CD4-positive, alpha-beta T cell treated with Interleukin-12 subunit alpha and Interleukin-12 subunit beta, for 1 hour (primary cell): Measurements from ENCODE around the gene C20orf96.
"Not testable (repeated sequence)": the region's sequence is repeated elsewhere in the genome, so short reads cannot be mapped to it uniquely, and the experiment has no call there.

Source experiments
- DNase-seq: peaks from one replicate; pipeline ENCODE4 v3.0.0-alpha.2; 2020

The C20orf96 gene

DNA sequence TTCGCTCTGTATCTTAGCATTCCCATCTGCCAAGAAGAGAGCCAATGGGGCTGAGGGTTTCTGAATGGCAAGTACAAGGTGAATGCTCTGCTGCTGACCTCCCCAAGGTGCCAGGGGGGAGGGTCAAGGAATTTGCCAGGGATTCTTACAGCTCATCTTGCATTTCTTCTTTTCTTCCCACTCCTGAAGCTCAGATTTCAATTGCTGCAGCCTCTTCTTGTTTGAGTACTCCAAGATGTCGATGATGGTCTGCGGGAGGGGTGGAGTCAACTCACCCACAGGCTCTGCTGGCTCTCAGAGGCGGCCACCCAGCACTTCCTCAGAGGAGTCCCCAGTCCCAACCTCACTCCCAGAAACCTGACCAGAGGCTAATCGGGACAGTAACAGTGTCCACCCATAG, 12.4 kb downstream of the C20orf96 start:
- no peak for DNase-seq

DNA sequence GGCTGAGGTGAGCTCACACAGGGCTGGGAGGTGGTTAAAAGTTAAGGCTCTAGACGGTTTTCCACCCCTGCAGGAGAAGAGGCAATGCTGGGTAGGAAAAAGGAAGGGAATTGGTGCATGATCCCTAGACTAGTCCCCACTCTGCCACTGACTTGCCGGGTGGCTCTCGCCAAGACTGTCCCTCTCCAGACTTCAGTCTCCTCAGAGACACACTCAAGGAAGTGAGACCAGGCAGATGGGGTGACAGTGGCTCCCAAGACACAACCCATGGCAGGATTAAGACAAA, 13.1 kb downstream of the C20orf96 start:
- DNase-seq = no peak

DNA sequence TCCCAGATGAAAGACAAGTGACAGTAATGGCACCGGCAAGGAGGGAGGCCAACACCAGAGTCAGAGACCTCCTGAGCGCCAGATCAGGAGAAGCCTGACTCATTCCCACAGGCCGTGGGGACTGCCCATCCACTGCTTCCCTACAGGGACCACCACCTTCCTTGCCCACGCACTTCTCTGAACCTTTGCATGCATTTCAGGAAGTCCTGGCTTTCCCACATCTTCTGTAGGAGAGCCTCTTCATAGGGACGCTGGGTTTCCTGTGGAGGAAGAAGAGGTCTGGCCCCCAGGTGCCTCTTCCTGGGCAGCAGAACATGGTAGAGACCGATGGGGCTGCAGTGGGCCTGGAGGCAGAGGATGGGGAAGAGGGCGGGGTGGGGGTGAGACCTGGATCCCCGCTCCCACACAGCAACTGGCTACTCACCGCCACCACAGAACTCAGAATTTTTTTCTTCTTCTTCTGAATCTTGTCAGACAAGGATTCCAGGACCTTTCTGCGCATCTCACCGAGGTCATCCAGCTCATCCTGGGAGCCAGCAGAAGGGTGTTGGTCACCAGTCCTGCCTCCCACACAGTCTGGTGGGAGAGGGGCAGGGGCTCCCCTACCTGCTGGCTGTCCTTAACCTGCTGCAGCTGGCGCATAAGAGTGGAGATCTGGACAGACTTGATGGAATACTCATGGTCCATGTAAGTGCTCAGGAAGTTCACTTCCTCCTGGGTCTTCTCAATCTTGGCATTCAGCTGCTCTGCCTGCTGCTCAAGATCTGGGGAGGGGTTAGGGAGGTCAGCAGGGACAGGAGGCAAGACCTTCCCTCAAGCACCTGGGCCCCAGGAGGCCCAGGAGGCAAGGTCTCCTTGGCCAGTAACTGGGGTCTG, 13.7 kb downstream of the C20orf96 start:
- DNase-seq = no peak

- no peak for DNase-seq
These were observed 14.8 kb downstream of the C20orf96 start for GRCh38 chr20:275791-276190.

- DNase-seq = no peak
These were observed 16.7 kb downstream of the C20orf96 start for GRCh38 chr20:273884-274283.

GRCh38 chr20:272718-273117, 17.8 kb downstream of the C20orf96 start:
- DNase-seq = no peak

- no peak for DNase-seq
These were observed 19.0 kb downstream of the C20orf96 start for GRCh38 chr20:271528-271927.

DNA sequence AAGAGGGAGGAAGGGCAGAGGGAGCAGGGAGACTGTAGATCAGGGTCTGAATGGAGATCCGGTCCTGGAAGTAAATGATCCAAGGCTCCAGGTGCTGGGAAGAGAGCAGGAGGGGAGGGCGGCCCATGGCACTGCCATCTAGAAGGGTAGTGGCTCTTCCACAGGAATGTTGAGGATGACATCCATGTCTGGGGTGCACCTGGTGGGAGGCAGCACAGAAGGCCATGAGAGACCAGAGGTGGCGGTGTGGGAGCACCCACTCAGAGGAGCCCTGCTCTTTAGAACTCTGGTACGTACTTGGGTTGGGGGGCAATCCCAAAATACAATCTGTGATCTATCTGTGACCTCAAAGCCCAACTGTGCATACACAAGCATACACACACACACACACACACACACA, 19.5 kb downstream of the C20orf96 start:
- no peak for DNase-seq

- no peak for DNase-seq
These were observed 20.0 kb downstream of the C20orf96 start for GRCh38 chr20:270517-270916.

DNA sequence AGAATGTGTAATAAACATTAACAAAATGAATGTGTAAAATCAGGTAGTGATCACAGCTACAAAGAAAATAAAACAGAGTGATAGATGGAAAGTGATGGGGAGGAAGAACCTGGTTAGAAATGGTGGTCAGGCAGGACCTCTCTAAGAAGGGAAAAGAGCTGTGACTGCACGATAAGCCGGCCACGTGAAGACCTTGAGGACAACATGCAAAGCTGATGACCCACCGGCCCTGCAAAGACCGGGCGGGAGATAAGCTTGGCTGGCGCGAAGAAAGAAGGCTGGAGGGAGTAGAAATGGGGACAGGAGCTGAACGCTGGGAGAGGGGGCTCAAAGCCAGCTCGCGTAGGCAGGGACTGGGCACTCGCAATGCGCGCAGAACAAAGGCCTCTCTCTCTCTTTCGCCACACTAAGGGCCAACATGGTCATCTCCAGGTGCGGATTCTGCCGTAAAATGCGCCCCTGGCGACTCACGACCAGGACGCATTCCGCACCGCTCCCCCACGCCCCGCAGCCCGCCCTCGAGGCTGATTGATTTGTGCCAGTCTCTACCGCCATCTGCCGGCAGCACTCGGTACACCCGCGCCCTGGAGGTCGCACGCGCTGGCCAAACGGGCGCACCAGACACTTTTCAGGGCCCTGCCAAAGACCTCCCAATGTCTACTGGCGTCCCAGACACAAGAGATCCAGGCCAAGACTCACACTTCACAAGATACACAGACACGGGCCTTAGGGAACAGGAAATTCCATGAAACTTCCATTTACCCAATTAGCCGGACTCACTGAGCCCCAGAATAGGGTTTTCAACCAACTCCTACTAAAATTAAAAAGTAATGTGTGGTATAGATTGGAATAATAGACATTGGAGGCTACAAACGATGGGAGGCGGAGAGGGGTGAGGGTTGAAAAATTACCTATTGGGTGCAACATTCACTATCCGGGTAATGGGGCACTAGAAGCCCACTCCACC, 23.7 kb downstream of the C20orf96 start:
- DNase-seq = peak; percentile 87

DNA sequence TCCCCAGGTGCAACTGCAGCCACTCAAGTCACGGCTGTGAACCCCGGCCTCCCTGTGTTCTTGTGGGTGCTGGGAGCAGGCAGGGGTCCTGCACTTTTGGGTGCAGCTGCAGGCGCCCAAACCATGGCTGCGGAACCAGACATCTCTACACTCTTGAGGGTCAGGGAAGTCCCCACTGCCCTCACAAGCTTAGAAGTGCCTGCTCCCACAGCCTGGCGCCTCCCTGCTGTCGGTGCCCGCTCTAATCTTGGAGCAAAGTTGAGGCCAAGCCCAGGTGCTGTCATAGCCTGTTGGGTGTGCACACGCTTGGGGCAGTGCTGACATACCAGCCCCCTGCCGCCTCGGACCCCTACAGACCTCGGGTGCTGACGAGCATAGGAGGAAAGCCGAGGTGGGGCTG, 26.8 kb downstream of the C20orf96 start:
- DNase-seq = no peak

- DNase-seq = no peak
These were observed 30.6 kb downstream of the C20orf96 start for GRCh38 chr20:259981-260380.

GRCh38 chr20:258963-259362, 31.6 kb downstream of the C20orf96 start:
- DNase-seq = peak; percentile 13

DNA sequence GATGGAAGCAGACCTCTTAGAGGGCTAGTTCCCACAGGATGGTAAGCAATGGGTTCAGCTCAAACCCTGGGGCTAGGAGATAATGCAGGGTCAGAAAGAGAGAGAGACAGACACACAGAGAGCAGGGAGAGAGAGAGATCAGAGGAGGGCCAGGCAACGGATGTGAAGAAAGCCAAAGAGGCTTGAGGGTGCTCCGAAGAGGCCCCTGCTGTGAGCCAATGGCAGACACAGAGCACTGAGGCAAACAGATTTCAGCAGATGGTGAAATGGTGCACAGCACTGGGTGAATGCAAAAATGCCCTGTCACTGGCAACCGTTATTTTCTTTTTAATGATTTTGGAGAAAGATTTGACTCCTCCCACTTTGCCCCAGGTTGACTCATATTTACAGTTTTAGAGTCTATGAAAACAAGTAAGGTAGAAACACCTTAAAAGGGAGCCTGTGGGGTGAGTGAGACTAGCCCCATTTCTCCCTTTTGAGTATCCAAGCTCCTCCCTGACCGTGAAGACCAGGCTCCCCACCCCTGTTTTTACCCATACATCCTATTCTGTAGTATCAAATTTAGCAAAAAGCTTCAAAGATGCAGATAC, 32.2 kb downstream of the C20orf96 start:
- DNase-seq = no peak

- DNase-seq = no peak
These were observed 33.1 kb downstream of the C20orf96 start, which contains the start of gene DEFB132 for GRCh38 chr20:257419-257818. DEFB132 (plus strand) TSS chr20:257724; CDS start chr20:257779, 55 bp downstream.

DNA sequence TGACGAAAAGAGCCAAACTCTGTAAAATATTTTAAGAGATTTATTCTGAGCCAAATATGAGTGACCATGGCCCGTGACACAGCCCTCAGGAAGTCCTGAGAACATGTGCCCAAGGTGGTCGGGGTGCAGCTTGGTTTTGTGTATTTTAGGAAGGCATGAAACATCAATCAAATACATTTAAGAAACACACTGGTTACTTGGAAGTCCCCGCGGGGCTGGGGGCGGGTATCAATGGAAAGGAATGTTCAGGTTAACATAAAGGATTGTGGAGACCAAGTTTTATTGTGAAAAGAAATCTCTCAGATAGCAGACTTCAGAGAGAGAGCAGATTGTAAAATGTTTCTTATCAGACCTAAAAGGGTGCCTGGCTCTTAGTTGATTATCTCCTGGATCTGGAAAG, 37.1 kb downstream of the C20orf96 start:
- DNase-seq = not testable (repeated sequence)

DNA sequence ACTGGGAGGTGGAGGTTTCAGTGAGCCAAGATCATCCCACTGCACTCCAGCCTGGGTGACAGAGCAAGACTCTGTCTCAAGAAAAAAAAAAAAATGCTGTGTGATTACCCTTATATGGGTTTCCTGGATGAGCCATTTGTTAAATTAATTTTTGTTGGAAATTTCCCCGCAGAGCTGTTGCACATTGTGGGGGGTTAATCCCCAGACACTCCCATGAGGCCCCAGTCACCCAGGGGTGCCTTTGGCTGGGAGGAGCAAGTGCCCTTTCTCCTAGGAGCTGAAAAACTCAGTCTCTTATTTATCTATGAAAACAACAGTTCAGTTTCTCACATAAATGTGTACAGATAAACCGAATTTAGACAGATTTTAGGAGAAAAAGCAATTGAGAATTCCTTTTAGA, 37.7 kb downstream of the C20orf96 start:
- no peak for DNase-seq

DNA sequence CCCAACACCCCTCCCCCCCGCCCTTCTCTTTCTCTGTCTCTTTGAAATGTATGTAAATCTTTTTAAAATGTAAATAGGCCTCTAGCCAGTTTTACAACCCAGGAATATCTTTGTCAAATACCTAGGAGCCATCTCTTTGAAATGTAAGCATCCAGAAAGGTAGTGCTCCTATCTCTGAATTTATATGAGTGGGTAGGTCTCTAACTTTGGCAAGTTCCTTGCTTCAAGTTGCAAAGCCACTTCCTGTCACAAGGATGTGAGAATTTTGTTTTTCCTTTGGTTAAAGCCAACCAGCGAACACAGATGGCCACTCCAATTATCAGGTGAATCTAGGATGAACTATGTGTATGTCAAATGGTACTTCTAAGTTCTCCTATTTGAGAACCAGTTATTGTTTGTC, 39.2 kb downstream of the C20orf96 start:
- no peak for DNase-seq

DNA sequence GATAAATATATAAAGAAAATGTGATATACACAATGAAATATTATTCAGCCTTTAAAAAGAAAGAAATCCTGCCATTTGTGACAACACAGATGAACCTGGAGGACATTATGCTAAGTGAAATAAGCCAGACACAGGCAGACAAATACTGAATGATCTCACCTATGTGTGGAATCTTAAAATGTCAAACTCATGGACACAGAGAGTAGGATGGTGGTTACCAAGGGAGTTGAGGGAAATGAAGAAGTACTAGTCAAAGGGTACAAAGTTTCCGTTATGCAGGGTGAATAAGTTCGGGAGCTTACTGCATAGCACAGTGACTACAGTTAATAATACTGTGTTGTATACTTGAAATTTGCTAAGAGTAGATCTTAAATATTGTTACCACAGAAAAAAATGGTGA, 47.6 kb downstream of the C20orf96 start:
- no peak for DNase-seq

GRCh38 chr20:237929-238328, 52.6 kb downstream of the C20orf96 start:
- DNase-seq = no peak

- DNase-seq = peak; percentile 7
These were observed 53.1 kb downstream of the C20orf96 start for GRCh38 chr20:237489-237888.

GRCh38 chr20:235891-236290, 54.7 kb downstream of the C20orf96 start:
- DNase-seq = no peak

- no peak for DNase-seq
These were observed 63.0 kb downstream of the C20orf96 start for GRCh38 chr20:227439-228105.
